M059J (cell line): ENCODE results near the gene MBNL2. TPM values are rescaled to one million over a fixed set of nuclear protein-coding genes. Genes with fewer than 3 reads are reported as not detected.
A peak's percentile ranks its signal among the peaks of the same experiment; 100 is the strongest.

Experiments
- DNase-seq: peaks from one replicate; pipeline ENCODE4 v3.0.0-alpha.2; 2012; ENCODE audit warnings: low read depth
- total RNA-seq: library from RNA; depleted of rRNA; stranded (reverse); fragments of >200 nt; shearing (Covaris generic); gene quantifications from 2 replicates; pipeline ENCODE4 v1.2.3, GENCODE V29; 2014

The MBNL2 gene
- total RNA-seq, 1 experiment from 2014 or later = 72.8 TPM

DNA sequence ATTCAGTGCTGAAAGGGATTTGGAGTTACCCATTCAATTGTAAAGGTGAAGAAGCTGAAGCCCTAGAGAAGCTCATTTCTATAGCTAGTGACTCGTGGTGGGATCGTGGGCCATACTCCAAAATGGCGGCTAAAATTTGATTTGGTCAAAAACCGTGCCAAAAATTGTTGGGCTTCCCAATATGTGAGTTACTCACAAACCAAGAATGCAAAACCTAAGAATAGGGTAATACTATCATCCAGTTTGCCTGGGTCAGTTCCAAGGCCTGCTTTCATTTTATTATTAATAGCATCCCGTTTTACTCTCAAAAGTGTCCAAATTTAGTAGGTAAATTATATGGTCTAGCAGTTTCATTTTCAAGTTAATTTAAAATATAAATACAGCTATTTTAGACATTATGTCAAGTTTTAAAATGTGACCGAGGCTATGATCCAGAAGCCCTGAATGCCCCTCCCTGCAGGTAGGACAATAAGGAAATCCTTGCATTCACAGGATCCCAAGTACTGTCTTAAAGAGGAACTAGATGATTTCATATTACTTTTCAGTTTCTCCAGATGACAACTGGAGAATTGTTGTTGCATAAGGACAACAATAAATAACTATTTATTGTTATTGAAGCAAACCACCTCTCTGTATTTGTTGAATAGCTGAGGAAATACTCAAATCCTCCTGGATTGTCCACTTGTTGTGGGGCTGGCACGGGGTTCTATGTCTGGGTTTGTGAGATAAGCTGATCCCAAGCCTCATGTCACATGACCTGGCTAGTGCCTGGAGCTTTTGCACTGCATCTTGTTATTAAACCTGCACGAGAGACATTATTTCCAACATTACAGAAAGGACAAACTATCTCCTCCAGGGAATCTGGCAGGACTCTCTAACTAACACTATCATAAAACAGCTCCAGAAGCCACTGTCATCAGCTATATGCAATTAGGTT, 200.3 kb downstream of the MBNL2 start:
- DNase-seq = peak; percentile 54

DNA sequence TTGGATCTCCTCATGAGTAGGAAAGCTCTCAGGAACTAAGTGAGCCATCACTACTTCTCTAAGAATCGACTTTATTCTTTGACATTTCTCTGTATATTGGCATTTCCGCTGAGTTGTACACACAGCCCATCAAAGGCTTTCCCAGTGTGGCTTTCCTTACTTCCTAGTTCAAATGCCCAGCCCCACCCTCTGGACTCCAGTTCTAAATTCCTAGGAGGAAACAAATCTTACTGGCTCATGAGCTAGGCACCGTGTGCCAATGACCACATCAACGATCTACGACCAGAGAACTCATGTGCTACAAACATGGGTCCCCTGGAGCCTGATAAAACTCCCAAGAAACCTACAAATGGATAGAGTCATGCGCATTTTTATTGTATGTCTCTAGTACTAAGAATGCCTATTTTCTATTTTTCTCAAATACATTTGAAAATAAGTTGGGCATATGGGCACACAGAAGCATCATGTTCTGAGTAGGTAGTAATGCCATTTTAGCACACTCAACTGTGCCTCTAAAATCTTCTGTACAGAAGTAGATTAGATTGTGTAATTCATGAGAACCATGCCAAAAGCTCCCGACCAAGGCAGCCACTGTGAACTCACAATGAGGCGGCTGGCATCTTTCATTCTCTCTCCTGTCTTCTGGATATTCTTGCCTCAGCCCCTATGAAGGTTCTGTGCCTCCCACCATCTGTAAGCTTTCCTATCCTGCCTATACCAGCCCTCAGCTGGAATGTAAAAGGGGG, 201.3 kb downstream of the MBNL2 start:
- DNase-seq = no peak

- no peak for DNase-seq
These were observed 203.5 kb downstream of the MBNL2 start for GRCh38 chr13:97425590-97425989.

- no peak for DNase-seq
These were observed 204.6 kb downstream of the MBNL2 start for GRCh38 chr13:97426695-97427094.

DNA sequence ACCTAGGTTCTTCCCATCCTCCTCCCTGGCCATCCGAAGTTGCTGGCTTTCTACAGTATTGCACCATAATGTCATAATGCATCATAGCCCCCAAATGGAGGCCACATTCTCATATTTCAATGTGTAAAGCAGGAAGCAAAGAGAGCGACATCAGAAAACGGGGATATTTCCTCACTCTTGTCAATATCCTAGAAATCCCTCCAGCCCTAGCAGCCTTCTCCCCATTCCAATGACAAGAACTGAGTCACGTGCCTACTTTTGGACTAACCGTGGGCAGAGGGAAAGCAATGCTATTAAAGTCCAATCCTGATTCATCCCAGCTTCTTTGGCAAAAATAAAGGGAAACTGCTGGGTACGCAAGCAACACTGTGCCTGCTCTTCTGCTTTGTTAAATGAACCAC, 207.5 kb downstream of the MBNL2 start:
- DNase-seq = peak; percentile 48

DNA sequence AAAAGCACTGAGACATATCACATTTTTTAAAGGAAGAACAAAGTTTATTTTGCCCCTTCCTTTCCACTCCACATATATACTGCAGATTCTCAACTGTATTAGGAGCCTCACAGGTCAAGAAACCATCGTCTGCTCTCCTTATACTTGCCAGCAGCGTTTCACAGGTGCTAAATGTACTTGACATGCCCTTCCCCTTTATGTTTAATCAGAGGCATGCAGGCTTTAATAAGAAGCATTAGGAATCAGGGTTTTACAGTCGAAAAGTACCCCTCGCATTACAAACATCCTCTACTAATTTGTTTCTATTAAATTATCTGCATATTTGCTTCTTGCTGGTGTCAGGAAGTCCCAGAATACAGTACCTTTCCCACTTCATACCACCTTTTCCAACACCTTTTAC, 208.2 kb downstream of the MBNL2 start:
- DNase-seq = no peak

DNA sequence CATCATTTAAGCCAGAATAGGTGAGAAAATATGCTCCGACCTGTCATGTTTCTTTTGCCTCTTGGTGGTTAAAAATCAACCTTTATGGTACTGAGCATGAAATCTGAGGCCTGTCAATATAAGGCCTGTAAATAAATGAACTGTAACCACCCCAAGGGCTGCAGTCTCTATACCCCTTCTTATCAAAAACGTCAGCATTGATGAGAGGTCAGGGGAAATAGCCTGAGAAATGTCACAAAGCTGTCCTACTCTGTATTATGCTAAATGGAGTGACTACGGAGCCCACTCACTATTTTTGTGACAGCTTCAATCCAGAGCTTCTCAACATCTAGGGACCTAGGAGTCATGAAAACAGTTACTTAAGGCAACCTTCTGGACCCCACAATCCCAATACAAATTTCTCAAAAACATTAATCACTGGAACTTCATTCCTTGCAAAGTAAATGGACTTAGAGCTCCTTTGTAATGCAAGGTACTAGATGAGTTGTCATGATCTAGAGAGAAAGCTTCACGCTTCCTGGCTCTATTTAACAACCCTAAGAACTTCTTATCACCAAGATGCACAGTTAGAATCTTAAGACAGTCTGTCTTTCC, 209.1 kb downstream of the MBNL2 start:
- no peak for DNase-seq

GRCh38 chr13:97432232-97432916, 210.2 kb downstream of the MBNL2 start:
- peak; percentile 5 for DNase-seq

DNA sequence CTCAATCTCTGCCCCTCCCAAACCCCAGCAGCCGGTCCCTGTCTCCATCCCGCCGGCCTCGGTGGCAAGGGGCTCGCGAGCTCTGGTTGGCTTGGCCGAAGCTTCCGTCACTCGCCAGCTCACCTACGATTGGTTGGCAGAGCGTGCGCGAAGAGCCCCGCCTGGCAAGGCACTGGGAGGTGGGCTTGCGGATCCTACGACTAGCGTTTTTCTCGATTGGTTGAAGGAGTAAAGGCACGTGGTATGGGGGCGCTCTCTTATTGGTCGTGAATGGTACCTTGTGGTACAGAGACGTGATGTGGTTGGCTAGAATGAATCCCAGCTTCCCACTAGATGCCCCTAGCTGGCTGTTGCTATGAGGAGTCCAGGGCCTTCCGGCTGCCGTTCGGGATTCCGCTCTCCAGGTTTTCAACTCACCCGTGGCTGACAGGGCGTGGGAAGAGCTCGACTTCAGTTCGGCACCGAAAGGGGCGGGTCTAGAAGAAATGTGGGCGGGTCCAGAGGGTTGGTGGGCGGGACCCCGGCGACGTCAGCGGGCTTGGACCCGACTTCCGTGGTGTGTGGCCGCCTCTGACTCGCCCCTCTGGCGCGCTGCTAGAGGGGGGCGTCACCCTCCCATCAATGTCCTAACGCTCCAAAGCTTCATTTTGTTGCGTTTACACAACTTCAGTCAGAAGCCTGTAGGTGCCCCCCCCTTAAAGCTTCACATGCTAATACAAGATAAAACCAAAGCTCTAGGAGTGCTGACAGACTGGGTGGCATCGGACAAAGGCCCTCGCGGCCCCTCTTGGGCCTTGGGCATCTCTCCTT, 211.0 kb downstream of the MBNL2 start:
- DNase-seq = peak; percentile 99

DNA sequence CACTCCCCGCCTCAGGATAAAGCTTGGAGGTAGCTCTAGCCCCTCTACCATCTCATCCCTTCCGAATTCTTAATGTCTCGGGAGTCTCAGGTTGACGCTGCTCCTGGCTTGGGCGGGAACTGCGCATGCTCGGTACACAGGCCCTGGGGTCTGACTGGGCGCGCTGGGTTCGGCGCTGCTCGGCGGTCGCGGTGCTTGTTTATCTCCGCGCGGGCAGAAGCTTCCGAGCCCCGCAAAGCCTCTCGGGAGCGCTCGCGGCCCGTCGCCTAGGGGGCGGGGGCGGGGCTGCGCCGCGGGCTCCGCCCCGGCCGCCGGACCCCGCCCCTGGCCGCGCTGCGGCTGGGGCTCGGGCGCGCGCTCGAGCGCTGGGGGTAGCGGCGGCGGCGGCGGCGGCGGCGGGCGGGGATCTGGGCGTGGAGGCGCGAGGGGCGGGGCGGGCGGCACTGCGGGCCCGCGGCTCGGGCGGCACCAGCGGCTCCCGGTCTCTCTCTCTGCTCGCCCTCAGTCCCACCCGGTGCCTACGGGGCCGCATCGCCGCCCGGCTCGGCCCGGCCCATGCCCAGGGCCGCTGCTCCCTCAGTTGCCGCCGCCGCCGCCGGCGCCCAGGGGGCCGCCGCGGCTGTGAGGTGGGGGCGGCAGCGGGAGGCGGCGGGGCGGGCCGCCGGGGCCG, 211.7 kb downstream of the MBNL2 start, which contains the start of gene RAP2A:
RAP2A (plus strand) TSS at position 443 of the 670 bp plus-strand sequence. CDS start 302 bp downstream, outside the sequence.
- peak; percentile 84 for DNase-seq

- DNase-seq = peak; percentile 36
These were observed 212.5 kb downstream of the MBNL2 start for GRCh38 chr13:97434397-97435201.

- DNase-seq = no peak
These were observed 213.2 kb downstream of the MBNL2 start for GRCh38 chr13:97435323-97435722.

GRCh38 chr13:97435794-97436193, 213.7 kb downstream of the MBNL2 start:
- peak; percentile 15 for DNase-seq

- DNase-seq = no peak
These were observed 214.7 kb downstream of the MBNL2 start for GRCh38 chr13:97436845-97437244.

GRCh38 chr13:97437729-97438128, 215.6 kb downstream of the MBNL2 start:
- no peak for DNase-seq

- no peak for DNase-seq
These were observed 216.9 kb downstream of the MBNL2 start for GRCh38 chr13:97438856-97439595.

DNA sequence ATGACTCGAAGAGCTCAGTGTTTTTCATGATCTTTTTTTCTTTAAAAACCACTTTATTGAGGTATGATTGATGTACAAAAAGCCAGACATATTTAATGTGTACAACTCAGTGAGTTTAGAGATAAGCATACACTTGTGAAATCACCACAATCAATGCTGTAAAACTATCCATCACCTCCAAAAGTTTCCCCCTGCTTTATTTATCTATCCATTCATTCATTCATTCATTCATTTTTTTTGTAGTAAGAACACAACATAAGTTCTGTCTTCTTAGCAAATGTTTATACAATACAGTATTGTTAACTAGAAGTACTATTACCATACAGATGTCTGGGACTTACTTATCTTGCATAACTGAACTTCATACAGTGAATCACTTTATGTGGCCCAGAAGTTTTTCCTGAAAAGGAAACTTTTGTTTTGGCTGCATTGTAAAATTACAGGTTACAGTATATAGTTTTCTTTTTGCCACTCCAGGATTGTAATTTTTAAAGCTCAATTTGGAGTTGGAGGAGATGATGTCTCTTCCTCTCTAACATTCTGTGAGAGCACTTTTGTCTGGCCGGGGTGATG, 218.6 kb downstream of the MBNL2 start:
- DNase-seq = no peak

- no peak for DNase-seq
These were observed 219.2 kb downstream of the MBNL2 start for GRCh38 chr13:97441368-97441767.
